Vagina (tissue), 2 donors: ENCODE measurements around the gene SP8.

Experiments used
- CTCF ChIP-seq, 3 experiments: fragments of 450-650 bp in 2 of 3; fragments of 200-600 bp in 1 of 3; sonication (generic) in 1 of 3; IDR thresholded peaks; one replicate each; pipeline ENCODE4 v1.5.1; 2017 to 2019; ENCODE audit warnings: antibody characterized with exemption in 3 of 3, mild to moderate bottlenecking in 2 of 3, moderate library complexity in 2 of 3
- POLR2A ChIP-seq, 2 donors: fragments of 450-650 bp; IDR thresholded peaks; one replicate each; pipeline ENCODE4 v1.6.1; 2017; ENCODE audit warnings: antibody characterized with exemption in 2 of 2, mild to moderate bottlenecking in 2 of 2, moderate library complexity in 2 of 2
- POLR2AphosphoS5 ChIP-seq, 2 donors: sonication (generic); formaldehyde crosslinking; IDR thresholded peaks; one replicate each; pipeline ENCODE4 v1.9.0; 2017; ENCODE audit warnings: antibody characterized with exemption in 2 of 2, mild to moderate bottlenecking in 2 of 2, low read depth in 1 of 2; ENCODE audit not compliant: insufficient read depth in 1 of 2

- no peak for TF ChIP-seq POLR2A (IDR thresholded peaks at IDR 0.05)
- no peak for TF ChIP-seq CTCF (IDR thresholded peaks at IDR 0.05)
- TF ChIP-seq POLR2AphosphoS5 (IDR thresholded peaks at IDR 0.05; ENCODE audit: insufficient read depth in 1 of 2, low read depth in 1 of 2): no peak
These were observed 1.2 kb upstream of the SP8 start for GRCh38 chr7:20787660-20788419.
